HG02759 (cell line): ENCODE results near the gene NAV2.

Experiments
- ATAC-seq: cut with Tn5 transposase; IDR thresholded peaks from one replicate; pipeline ENCODE4 v1.9.1; 2021; ENCODE audit warnings: mild to moderate bottlenecking, moderate library complexity; ENCODE audit not compliant: unreplicated experiment

The NAV2 gene

DNA sequence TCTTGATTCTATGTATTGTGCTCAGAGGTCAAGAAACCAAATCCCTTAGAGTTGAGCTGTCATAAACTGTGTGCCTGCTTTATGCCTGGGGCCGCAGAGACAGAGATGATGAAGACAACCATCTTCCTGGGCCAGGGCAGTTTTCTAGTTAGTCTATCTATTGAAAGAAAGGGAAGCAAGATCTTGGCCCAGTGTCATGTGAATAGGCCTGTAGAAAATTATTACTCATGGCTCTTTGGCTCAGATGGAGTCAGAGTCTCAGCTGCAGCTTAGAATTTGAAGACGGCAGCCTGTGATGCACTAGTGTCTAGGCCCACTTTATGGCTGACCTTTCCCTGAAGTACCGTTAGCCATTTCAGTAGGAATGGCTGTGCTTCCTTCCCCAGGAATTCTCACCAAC is 335.6 kb downstream of the NAV2 start:
- no peak for ATAC-seq

DNA sequence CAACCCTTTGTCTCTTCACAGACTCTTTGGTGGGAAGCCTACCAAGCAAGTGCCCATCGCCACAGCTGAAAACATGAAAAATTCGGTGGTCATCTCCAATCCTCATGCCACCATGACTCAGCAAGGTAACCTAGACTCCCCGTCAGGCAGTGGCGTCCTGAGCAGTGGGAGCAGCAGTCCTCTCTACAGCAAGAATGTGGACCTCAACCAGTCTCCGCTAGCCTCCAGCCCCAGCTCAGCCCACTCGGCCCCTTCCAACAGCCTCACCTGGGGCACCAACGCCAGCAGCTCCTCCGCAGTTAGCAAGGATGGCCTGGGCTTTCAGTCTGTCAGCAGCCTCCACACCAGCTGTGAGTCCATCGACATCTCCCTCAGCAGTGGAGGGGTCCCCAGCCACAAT is 336.1 kb downstream of the NAV2 start:
- ATAC-seq = no peak

DNA sequence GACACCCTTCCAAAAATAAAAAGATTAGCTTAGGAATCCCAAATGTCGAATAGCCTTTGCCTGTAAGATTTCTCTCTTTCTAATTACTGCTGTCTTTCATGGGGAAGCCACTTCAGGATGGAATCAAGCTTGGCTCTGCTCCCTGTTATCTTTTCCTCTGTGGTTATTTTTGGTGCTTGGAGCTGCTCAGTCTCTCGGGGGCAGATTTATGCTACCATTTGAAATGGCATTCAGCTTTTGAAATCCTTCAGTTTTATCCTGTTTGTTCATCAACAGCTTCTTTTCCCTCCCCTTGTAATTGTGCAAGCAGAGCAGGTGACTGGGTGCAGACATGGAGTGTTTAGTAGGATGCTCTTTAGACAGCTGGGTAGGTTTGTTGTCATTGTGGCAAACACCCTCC is 336.6 kb downstream of the NAV2 start:
- ATAC-seq = no peak

DNA sequence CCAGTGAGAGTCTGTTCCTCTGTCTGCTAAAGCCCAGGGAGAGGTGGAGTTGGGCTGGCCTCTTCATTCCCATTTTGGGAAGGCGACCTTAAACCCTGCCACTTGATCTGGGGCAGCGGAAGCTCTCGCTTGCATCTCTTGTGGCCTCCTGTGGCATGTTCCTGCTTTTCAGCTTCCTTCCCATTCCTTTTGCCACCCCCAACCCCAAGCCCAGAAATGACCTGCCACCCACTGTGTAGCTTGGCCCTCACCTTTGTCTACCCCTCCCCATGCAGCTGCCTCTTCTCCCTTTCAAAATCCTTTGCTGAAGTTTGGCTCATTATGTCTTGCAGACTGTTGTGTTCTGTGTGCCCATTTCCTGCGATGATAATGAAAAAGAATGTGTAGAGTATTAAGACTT is 337.4 kb downstream of the NAV2 start:
- ATAC-seq = no peak

DNA sequence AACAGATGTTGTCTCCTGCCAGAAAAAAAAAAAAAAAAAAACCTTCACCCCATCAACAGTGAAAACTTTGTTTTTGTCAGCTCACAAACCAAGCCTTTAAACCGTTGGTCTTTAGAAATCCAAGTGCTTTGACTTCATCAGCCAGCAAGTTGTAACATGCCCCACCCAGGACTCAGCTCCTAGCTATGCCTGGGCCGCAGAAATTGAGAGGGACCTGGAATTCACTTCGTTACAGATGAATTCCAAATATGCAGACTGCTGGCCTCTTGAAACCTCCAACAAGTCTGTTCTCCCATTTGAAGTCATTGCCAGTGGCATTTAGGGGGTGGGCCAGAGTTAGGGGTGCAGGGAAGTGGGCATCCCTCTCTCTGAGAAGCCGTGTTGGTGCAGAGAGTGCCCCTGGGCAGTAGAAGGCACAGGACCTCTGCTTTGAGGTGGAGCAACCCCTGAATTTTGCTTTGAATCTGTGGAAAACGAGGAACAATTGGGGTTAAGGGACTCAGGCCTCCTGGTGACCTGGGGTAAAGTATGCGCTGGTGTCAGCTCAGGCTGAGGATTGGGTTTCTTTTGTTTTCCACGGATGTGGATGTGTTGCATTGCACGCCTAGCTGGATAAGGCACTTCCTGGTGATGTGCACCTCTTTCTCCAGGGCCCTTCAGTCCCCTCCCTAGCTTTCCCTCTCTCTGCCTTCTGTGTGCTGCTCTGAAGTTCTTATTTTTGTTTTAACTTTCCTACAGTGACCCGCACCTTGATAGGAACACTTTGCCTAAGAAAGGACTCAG is 338.1 kb downstream of the NAV2 start:
- no peak for ATAC-seq

DNA sequence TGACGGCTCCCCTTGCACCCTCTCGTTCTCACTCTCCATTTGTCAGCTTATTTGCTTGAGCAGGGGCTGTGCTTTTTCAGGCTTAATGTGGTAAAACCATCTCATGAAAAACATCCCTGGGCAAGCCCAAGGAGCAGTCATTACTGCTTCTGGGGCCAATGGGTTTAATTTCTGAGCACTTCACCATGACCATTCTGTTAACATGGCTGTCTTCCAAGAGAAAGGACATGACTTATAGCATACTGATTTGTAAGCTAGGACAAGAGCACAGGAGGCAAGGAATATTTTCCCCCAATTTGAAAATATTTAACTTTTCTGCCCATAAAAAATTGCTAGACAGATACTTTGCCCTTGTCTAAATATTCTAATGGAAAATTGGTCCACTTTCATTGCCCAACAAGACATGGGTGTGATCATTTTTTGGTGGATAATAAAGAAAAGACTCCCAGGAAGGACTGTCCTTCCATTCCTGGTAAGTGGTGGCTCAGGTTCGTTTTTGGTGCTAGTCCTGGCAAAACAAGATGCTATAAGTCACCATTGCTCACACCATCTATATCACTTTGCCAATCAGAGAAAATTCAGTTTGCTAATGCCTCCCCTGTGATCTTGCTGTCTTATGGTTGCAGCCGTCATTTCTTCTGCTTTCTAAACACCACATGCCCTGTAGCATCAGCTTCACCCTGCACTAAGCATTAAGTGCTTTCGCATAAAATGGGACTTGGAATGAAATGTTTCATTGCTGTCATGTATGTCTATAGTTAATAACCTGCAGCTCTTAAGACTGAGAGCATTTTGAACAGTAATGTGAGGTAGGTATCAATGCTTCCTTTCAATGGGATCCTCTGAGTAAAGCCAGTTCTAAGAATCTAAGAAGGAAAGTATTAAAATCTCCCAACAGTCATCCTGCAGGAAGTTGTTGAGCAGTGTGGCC is 339.1 kb downstream of the NAV2 start:
- ATAC-seq = no peak

DNA sequence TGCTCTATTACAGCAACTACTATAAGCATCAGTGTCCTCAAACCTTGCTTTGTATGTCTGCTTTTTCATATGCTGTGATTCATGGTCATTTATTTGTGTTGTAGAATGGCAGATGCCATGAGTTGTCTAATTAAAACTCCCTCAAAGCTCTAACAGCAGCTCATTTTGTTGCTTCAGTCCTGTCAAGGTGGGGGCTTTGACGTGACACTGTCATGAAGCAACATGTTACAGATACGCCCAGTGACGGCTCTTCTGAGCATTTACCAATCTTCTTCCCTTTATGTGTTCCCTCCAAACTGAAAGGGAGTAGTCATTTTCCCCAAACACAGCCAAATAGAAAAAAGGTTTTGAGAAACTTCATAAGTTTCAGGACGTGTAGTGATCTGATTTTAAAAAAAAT is 340.9 kb downstream of the NAV2 start:
- no peak for ATAC-seq

DNA sequence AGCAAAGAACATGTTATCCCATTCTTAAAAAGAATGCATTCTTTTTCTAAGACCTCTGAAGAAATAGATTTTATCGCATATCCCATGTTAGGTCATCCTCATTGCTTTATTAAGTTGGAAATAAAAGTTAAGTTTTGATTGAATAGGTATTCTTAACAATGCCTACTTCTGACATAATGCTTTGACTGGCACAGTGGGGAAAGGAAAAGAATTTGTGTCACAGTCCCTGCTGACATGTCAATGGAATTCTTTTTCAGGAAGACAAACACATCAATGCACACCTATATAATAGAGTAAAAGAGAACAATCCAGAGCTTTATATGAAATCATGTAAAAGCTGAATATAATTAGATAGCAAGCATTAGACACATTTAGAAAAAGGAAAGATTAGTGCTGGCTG is 341.9 kb downstream of the NAV2 start:
- ATAC-seq = no peak

DNA sequence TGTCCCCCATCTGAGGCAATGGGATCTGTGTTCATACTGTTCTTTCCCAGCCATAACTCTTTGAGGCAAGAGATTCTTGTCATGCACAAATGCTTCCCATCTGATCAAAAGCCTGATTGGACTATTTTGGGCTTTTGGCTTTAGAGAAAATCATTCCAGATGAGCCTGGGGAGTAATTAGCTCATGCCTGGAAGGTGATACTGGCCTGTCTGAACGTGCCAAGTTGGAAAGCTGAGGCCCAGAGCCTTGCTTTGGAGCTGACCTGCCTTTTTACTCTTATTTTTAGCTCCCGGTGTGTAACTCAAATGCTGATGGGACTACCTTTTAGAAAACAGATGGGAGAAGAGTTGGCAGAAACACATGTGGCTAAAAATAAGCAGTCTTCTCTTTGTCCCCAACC is 342.7 kb downstream of the NAV2 start:
- no peak for ATAC-seq

DNA sequence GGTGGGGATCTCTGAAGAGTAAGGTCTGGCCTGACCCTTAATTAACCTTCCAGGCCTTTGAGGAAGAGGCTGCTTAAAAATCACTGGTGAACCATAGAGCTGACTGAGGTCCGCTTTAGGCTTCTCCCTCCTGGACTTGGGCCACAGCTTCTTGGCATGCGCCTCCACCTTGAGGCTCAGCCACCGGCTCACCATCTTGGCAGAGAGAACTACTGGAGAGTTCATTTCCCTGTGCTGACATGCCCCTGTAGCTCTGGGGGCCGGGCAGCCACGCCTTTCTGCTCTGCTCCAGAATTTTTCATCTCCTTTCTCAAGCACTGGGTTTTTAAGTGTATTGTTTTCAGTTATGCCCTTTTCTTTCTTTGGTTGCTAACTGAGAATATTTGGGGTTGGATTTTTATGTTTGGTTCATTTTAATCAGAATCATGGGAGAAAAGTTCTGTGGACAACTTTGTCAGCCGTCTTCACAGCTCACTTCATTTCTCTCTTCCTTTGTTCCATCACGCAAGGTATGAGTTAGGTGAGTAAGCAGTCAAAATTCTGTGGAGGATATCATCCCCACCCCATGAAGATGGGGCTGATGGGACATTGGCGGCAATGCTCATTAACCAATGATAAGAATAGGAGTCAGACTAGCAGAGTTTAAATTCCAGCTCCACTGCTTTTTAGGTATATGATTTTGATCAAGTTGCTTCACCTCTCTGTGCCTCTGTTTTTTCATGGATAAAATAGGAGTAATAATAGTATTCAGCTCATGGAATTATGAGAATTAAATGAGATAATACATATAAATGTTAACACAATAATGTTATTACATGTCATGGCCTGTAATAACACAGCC is 343.7 kb downstream of the NAV2 start:
- no peak for ATAC-seq

DNA sequence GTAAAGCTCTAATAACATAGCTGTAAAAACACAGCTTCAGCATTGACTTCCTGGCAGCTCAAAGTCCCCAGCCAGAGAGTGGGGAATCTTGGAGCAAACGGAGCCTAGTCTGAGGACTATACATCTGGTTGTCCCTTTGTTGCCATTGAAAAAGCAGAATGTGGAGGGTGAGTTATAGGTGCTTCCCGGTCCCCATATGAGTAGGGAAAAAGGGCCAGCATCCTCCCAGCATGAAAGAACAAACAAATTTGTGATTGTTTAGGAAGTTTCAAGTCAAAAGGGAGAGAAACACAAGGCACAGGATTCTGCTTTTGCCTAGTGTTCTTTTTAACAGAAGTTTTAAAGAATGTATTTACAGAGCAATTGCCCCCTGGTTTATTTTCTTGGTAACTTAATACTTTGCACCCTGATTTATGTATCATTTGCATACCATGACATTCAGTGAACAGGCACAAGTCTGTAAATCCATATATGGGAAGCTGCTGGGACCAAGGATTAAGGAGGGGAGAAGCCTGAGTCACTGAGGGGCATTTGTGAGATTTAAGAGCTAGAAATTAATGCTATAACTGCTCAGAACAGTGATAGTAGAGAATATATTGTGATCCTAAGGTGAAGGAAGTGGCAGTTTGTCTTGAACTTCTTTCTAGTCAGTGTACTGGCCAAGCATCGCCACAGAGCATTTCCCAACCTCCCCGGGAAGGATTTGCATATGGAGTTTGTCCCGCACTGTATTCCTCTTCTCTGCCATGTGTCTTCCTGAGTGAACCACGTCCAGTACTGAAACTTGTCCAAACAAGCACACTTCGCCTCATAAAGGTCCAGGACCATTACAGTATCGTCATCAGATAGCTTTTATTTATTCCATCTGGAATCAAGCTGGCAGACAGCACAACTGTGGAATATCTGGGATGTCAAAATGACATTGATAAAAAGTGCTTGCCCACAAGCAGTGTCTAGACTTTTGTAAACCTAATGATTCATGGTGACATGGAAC is 344.6 kb downstream of the NAV2 start:
- no peak for ATAC-seq

DNA sequence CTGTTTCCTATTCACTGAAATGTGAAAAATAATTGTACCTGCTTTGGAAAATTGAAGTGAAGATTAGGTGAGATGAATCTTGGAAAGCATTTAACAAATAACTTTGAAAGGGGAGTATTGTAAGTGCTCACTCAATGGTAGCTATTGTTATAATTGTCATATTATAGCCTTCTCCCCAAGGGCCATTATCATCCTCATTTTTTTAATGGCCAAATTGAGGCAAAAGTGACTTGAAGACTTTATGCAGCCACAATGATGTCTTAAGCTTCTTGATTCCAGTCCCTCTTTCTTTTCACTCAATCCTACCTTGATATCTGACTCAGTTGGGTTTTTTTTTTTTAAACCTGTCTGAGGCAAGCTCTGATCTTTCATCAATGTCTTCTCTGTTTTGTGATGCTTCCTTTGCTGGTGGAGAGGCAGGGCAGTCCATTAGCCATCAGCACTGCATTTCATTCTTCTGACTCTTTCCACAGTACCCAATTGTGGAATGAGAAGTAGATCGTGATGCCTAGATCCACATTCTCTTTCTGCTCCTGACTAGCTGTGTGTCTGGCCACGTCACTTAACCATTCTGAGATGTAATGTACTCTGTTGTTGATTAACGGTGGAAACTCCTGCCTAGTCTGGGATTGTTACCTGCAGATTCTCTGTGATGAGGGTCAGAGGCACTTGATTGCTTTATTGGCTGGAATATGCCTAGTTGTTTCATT is 346.3 kb downstream of the NAV2 start:
- ATAC-seq = no peak

DNA sequence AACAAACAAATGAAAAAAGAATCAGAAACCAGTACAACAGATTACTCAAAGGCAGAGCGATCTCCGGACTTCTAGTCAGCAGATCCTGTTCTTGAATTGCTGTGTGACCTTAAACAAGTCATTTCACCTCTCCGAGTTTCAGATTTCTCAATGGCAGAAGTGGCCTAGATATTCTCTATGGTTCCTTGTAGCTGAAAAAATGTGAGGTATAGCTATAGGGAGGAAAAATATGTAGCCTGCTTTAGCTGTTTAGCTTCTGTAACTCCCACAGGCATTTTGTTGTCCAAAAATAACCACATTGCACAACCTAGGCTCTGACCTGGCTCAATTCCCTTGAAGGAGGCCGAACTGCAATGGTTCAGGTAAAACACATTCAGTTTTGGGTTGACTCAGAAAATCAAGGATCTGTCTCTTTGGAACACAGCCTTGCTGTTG is 347.0 kb downstream of the NAV2 start:
- no peak for ATAC-seq

DNA sequence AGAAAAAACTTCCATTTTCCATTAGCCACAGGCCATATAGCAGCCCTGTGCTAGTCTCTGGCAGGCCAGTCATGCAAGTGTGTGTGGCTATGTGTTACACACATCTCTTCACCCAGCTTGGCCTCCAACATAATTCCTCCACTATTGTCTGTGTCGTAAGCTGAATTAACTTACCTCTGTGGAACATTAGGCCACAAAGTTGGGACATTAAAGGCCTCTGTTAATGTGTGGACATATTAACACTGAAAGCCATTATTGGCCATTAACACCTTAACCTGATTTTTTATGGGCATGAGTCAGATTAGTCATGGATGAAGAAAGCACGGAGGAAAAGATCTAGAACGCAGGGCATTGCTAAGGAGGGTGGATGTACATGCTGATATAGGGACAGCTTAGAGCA is 347.5 kb downstream of the NAV2 start:
- no peak for ATAC-seq

DNA sequence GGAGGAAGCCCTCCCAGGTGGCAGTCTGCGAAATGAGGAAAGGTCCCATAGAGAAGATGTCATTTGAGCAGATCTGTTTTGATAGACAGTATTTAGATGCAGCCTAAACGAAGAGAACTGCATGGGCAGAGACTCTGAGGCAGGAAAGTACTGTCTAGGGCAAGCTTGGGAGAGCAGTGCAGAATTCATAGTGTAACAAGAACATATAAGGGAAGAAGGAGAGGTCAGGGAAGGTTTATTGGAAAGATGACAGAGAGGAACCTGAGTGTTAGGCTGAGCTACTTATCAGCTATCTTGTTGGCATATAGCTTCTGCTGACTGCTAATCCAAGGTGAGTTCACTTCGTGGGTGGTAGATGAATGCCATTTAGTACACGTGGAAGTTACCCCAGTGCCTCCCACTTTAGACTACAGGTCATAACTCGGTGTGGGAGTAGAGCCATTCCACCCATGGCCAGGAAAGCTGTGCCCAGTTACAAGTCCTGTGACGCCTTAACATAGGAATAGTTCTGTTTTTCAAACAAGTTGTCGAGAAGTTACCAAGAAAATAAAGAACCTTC is 348.1 kb downstream of the NAV2 start:
- no peak for ATAC-seq

DNA sequence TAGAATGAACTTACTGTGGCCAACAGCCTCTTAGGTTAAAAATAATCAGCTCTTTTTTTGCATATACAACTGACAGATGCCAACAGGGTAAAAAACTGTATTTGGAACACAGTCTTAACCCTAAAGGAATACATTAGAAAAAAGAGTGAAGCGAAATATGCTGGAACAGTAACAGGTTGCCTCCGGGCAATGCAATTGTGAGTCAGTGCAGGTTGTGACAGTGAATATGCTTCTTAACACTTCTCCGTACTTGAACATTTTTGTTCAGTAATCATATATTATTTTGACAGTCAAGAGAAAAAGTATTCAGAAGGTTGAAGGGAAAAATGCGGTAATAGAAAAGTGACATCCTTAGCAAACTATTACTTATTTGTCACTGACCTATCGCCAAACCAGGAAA is 349.1 kb downstream of the NAV2 start:
- no peak for ATAC-seq

DNA sequence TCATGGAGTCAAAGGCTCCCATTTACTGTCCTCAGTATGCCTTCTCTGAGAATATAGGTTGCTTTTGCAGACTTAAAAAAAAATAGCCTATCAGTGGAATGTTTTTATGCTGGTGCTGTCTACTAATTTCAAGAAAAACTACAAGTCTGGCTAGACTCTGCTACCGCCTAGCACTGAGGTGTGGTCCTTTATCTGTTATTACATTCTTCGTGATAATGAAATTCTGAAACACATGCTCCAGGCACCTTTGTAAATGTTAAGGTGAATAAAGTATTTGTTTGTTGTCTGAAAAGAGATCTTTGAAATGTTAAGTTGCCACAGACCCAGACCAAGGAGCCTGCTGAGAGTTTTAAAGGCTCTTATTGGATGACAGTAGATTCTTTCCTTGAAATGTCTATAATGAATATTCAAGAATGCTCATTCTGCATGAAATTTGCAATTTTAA is 352.3 kb downstream of the NAV2 start:
- no peak for ATAC-seq

DNA sequence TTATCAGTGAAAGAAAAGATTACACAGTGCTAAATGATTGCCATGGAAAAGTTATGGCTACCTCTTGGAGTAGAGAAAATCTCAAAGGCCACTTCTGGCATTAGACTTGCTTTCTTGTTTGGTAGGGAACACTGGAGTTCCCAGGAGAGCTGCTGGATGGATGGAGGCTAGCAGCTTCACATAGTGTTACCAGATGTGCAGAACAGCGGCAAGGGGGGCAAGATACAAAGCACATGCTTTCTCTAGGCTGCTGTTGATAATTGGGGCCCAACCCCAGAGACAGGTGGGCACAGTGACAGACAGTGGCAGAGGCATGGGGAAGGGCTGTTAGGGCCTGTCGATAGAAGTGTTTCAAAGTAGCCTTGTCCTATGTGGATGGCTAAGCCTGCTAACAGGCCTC is 352.8 kb downstream of the NAV2 start:
- no peak for ATAC-seq
